DND-41 (cell line): ENCODE data around the gene ABCB9.

Experiments
- ATAC-seq: fragments of 200-7000 bp; cut with Tn5 transposase; 3 replicates; pipeline ENCODE4 v1.9.1; 2021; ENCODE audit warnings: low read depth; ENCODE audit not compliant: insufficient read depth
- DNase-seq: peaks from one replicate; pipeline ENCODE4 v3.0.0-alpha.2; 2020
- H2AFZ ChIP-seq: 2 replicates; pipeline ENCODE4 v1.6.0; 2012; ENCODE audit warnings: low read depth, low read length
- H3K27ac ChIP-seq: 2 replicates; pipeline ENCODE4 v1.5.1; 2012; ENCODE audit warnings: low read length, inconsistent platforms
- H3K27me3 ChIP-seq: fragments of 200-600 bp; sonication (generic); 2 replicates; pipeline ENCODE4 v1.6.0; 2012; ENCODE audit warnings: low read length, mild to moderate bottlenecking, inconsistent platforms; ENCODE audit not compliant: insufficient read depth, poor library complexity
- H3K36me3 ChIP-seq: 2 replicates; pipeline ENCODE4 v1.5.1; 2012; ENCODE audit warnings: low read length, inconsistent platforms; ENCODE audit not compliant: insufficient read depth
- H3K4me1 ChIP-seq: 2 replicates; pipeline ENCODE4 v1.5.1; 2012; ENCODE audit warnings: mild to moderate bottlenecking, low read length; ENCODE audit not compliant: insufficient read depth
- H3K4me2 ChIP-seq: 2 replicates; pipeline ENCODE4 v1.6.0; 2012; ENCODE audit warnings: mild to moderate bottlenecking, moderate library complexity, low read length, inconsistent platforms; ENCODE audit not compliant: insufficient read depth
- H3K4me3 ChIP-seq, 2 experiments: fragments of 200-600 bp in 1 of 2; shearing (Covaris generic) in 1 of 2; 2 replicates each; pipeline ENCODE4 v1.5.1; 2012 to 2016; ENCODE audit warnings: inconsistent platforms in 2 of 2, low read length in 2 of 2, mild to moderate bottlenecking in 2 of 2, low read depth in 1 of 2, moderate library complexity in 1 of 2
- H3K79me2 ChIP-seq: 2 replicates; pipeline ENCODE4 v1.6.0; 2012; ENCODE audit warnings: low read length, inconsistent platforms; ENCODE audit not compliant: insufficient read depth
- H3K9ac ChIP-seq: 2 replicates; pipeline ENCODE4 v1.6.0; 2012; ENCODE audit warnings: low read depth, mild to moderate bottlenecking, inconsistent platforms, low read length, moderate library complexity
- H3K9me3 ChIP-seq: 2 replicates; pipeline ENCODE4 v1.5.1; 2012; ENCODE audit warnings: low read length, moderate library complexity, mild to moderate bottlenecking, inconsistent platforms; ENCODE audit not compliant: insufficient read depth, severe bottlenecking
- H4K20me1 ChIP-seq: 2 replicates; pipeline ENCODE4 v1.6.0; 2012; ENCODE audit warnings: low read length; ENCODE audit not compliant: insufficient read depth
- EZH2 ChIP-seq: IDR thresholded peaks from 3 replicates; pipeline ENCODE4 v1.6.1; 2012; ENCODE audit warnings: borderline replicate concordance, low read depth, mild to moderate bottlenecking, moderate library complexity, low read length, inconsistent platforms; ENCODE audit not compliant: severe bottlenecking
- TF ChIP-seq, protein P1 (sequence below): IDR thresholded peaks from 2 replicates; pipeline ENCODE4 v1.5.1; 2012; ENCODE audit warnings: borderline replicate concordance, low read length, moderate library complexity, mild to moderate bottlenecking; ENCODE audit not compliant: poor library complexity, severe bottlenecking; ENCODE audit errors: extremely low read depth

The ABCB9 gene

DNA sequence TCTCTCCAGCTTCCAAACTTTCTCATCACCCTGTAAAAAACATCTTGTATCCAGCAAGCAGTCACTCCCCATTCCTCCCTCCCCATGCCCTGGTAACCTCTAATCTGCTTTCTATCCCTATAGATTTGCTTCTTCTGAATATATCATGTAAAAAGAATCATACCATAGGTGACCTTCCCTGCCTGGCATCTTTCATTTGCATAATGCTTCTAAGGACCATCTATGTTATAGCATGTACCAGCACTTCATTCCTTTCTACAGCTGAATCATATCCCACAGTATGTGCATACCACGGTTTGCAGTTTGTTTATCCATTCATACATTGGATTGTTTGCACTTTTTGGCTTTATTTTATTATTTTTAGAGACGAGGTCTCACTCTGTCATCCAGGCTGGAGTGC lies 47.4 kb downstream of the ABCB9 start:
- H4K20me1 ChIP-seq, result no peaks in the 10 kb centered on the region
- H3K4me2 ChIP-seq, result no peak overlapping the region
- H3K4me1 ChIP-seq, result no peaks in the 10 kb centered on the region
- no peak overlapping the region for H2AFZ ChIP-seq
- no peaks in the 10 kb centered on the region for H3K27me3 ChIP-seq
- no peaks in the 10 kb centered on the region for H3K36me3 ChIP-seq
- no peak overlapping the region for H3K9ac ChIP-seq
- ATAC-seq (no peak), DNase-seq (no peak)
- no peak overlapping the region for H3K27ac ChIP-seq
- H3K79me2 ChIP-seq, result no peaks in the 10 kb centered on the region
- H3K9me3 ChIP-seq, result no peaks in the 10 kb centered on the region
- H3K4me3 ChIP-seq, result no peak overlapping the region
- no peak for TF ChIP-seq EZH2
- TF ChIP-seq, protein P1, sequence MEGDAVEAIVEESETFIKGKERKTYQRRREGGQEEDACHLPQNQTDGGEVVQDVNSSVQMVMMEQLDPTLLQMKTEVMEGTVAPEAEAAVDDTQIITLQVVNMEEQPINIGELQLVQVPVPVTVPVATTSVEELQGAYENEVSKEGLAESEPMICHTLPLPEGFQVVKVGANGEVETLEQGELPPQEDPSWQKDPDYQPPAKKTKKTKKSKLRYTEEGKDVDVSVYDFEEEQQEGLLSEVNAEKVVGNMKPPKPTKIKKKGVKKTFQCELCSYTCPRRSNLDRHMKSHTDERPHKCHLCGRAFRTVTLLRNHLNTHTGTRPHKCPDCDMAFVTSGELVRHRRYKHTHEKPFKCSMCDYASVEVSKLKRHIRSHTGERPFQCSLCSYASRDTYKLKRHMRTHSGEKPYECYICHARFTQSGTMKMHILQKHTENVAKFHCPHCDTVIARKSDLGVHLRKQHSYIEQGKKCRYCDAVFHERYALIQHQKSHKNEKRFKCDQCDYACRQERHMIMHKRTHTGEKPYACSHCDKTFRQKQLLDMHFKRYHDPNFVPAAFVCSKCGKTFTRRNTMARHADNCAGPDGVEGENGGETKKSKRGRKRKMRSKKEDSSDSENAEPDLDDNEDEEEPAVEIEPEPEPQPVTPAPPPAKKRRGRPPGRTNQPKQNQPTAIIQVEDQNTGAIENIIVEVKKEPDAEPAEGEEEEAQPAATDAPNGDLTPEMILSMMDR, result no peak

- H3K4me1 ChIP-seq, result no peaks in the 10 kb centered on the region
- no peaks in the 10 kb centered on the region for H3K9me3 ChIP-seq
- no peaks in the 10 kb centered on the region for H3K27me3 ChIP-seq
- H3K36me3 ChIP-seq, result no peaks in the 10 kb centered on the region
- DNase-seq (no peak), ATAC-seq (no peak)
- H3K4me3 ChIP-seq, result no peak overlapping the region
- no peaks in the 10 kb centered on the region for H3K79me2 ChIP-seq
- H3K4me2 ChIP-seq, result no peak overlapping the region
- TF ChIP-seq EZH2, result no peak
- TF ChIP-seq, protein P1, result no peak
- no peak overlapping the region for H2AFZ ChIP-seq
- H3K27ac ChIP-seq, result no peak overlapping the region
- no peaks in the 10 kb centered on the region for H4K20me1 ChIP-seq
- no peak overlapping the region for H3K9ac ChIP-seq
These were observed 48.6 kb downstream of the ABCB9 start for GRCh38 chr12:122917507-122918121.

DNA sequence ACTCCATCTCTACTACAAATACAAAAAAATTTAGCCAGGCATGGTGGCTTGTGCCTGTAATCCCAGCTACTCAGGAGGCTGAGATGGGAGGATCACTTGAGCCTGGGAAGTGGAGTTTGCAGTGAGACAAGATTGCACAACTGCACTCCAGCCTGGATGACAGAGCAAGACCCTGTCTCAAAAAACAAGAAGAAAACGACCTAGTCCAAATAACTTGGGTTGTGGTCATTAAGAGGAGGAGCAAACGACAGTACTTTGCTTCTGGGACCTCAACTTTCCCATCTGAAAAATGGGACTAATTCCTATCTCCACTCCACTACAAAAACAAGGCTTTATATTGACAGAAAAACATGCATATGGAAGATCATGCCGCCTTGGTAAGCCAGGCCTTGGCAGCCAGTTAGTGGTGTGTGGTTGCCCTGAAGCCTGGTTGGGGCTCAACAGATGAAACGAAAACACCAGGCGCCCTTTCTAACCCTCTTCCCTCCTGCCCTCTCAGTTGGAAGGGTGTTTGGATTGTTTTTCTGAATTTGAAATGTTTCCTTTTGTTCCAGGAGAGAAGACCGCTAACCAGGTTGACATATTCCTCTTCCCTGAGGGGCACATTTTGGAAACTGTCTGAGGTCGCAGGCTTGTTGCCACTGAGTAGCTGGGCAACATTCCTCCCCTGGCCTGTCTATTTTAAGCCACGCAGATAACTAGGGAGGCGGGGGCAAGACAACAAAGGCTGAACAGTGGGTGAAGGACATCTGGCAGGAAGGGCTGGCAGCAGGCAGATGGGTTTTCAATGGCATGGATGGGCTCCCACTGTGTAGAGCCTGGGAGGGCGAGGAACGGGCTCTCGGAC lies 56.6 kb downstream of the ABCB9 start:
- TF ChIP-seq, protein P1, result no peak
- no peak for TF ChIP-seq EZH2
- no peak overlapping the region for H3K9ac ChIP-seq
- H3K27ac ChIP-seq, result no peak overlapping the region
- H2AFZ ChIP-seq, result no peak overlapping the region
- DNase-seq, result no peak
- H3K4me3 ChIP-seq, result no peak overlapping the region
- H3K27me3 ChIP-seq, result no peaks in the 10 kb centered on the region
- no peak for ATAC-seq
- H3K4me2 ChIP-seq, result no peak overlapping the region
- no peaks in the 10 kb centered on the region for H3K79me2 ChIP-seq
- no peaks in the 10 kb centered on the region for H4K20me1 ChIP-seq
- H3K36me3 ChIP-seq, result no peaks in the 10 kb centered on the region
- no peaks in the 10 kb centered on the region for H3K9me3 ChIP-seq
- no peaks in the 10 kb centered on the region for H3K4me1 ChIP-seq
